Uterus (tissue), 2 donors: Measurements from ENCODE around the gene ANKDD1A.
A peak's percentile ranks its signal among the peaks of the same experiment; 100 is the strongest.

ENCODE experiments used
- CTCF ChIP-seq, 4 experiments: fragments of 200-600 bp in 2 of 4; fragments of 450-650 bp in 2 of 4; sonication (generic) in 2 of 4; IDR thresholded peaks; one replicate each; pipeline ENCODE4 v1.5.1; 2016 to 2019; ENCODE audit warnings: antibody characterized with exemption in 4 of 4, mild to moderate bottlenecking in 2 of 4, moderate library complexity in 1 of 4
- POLR2A ChIP-seq, 2 donors: fragments of 450-650 bp; IDR thresholded peaks; one replicate each; pipeline ENCODE4 v1.6.1; 2016; ENCODE audit warnings: antibody characterized with exemption in 2 of 2, mild to moderate bottlenecking in 1 of 2, moderate library complexity in 1 of 2

- TF ChIP-seq CTCF (IDR thresholded peaks at IDR 0.05) (no peak), POLR2A (IDR thresholded peaks at IDR 0.05) (peak; percentile 63 to 64)
These were observed 18.0 kb upstream of the ANKDD1A start for GRCh38 chr15:64893481-64894394.
